ENCODE measurements around the gene KMT2B.
A peak's percentile ranks its signal among the peaks of the same experiment; 100 is the strongest.

Gene KMT2B

GRCh38 chr19:35782589-35782988 is 64.8 kb downstream of the KMT2B start:
- no peak for DNase-seq

GRCh38 chr19:35783469-35784434 is 65.9 kb downstream of the KMT2B start:
- DNase-seq, result no peak

- DNase-seq, result no peak
These were observed 66.9 kb downstream of the KMT2B start for GRCh38 chr19:35784503-35785338.

GRCh38 chr19:35785339-35785627 is 67.5 kb downstream of the KMT2B start:
- no peak for DNase-seq

GRCh38 chr19:35786299-35787160 is 68.7 kb downstream of the KMT2B start:
- peak; percentile 72 for DNase-seq

- DNase-seq, result no peak
These were observed 69.5 kb downstream of the KMT2B start for GRCh38 chr19:35787227-35787799.

Data from NCI-H2171 treated with DMSO at 0.1 percent for 48 hours (cell line).